Fibroblast of pulmonary artery (primary cell): ENCODE data around the gene RGS17.

ENCODE experiments used
- DNase-seq: peaks from one replicate; pipeline ENCODE4 v3.0.0-alpha.2; 2010; ENCODE audit warnings: low read depth
- H3K4me3 ChIP-seq: replicated peaks from 2 replicates; pipeline ENCODE4 v1.5.1; 2011; ENCODE audit warnings: low read depth, mild to moderate bottlenecking, control low read depth, low read length, moderate library complexity
- CTCF ChIP-seq: IDR thresholded peaks from 2 replicates; pipeline ENCODE4 v1.5.1; 2011; ENCODE audit warnings: mild to moderate bottlenecking, control low read depth, low read length, inconsistent platforms; ENCODE audit errors: missing control alignments

RGS17 gene

GRCh38 chr6:153058909-153059308 is 72.2 kb downstream of the RGS17 start:
- DNase-seq = peak; percentile 23
- no peak overlapping the region for H3K4me3 ChIP-seq
- TF ChIP-seq CTCF = no peak

GRCh38 chr6:153058291-153058690 is 72.8 kb downstream of the RGS17 start:
- H3K4me3 ChIP-seq = no peak overlapping the region
- DNase-seq = peak; percentile 21
- TF ChIP-seq CTCF = no peak

GRCh38 chr6:153056308-153056707 is 74.8 kb downstream of the RGS17 start:
- no peak for DNase-seq
- no peak overlapping the region for H3K4me3 ChIP-seq

GRCh38 chr6:153051801-153052200 is 79.3 kb downstream of the RGS17 start:
- no peak for DNase-seq
- H3K4me3 ChIP-seq = no peak overlapping the region
- TF ChIP-seq CTCF = no peak

More at GRCh38 chr6:153056308-153056707, 74.8 kb downstream of the RGS17 start:
- no peak for TF ChIP-seq CTCF

- DNase-seq = no peak
- H3K4me3 ChIP-seq = no peak overlapping the region
- TF ChIP-seq CTCF = no peak
Measured at GRCh38 chr6:153048631-153049030, 82.5 kb downstream of the RGS17 start.

- DNase-seq = no peak
- TF ChIP-seq CTCF = no peak
- H3K4me3 ChIP-seq = no peak overlapping the region
Measured at GRCh38 chr6:153047386-153047785, 83.7 kb downstream of the RGS17 start.

GRCh38 chr6:153045271-153045670 is 85.8 kb downstream of the RGS17 start:
- H3K4me3 ChIP-seq = no peak overlapping the region
- TF ChIP-seq CTCF = no peak
- DNase-seq = no peak
